Activated CD8-positive, alpha-beta memory T cell treated with anti-CD3 and anti-CD28 coated beads, Interleukin-2, amount 10 ng/mL, durations not matched to agents 7 days and 5 days (primary cell): ENCODE results near the gene MTCP1. TPM values are rescaled to one million over a fixed set of nuclear protein-coding genes. Genes with fewer than 3 reads are reported as not detected.

Experiments used
- ATAC-seq: fragments of 150-1000 bp; cut with Tn5 transposase; one replicate; pipeline ENCODE4 v1.10.0; 2021; ENCODE audit warnings: moderate library complexity
- CTCF ChIA-PET: fragments of 350-600 bp; sonication (Branson Sonifier 250); formaldehyde crosslinking; loops from one replicate; lab custom pipeline; 2021; ENCODE audit warnings: antibody characterized with exemption; lab: Charles Lee
- DNase-seq: peaks from one replicate; pipeline ENCODE4 v3.0.0-alpha.2; 2020
- H3K27ac Mint-ChIP-seq: one replicate; pipeline ENCODE4 v1.8.0; 2021; ENCODE audit warnings: mild to moderate bottlenecking, mixed read lengths
- H3K27me3 Mint-ChIP-seq: one replicate; pipeline ENCODE4 v1.8.0; 2021; ENCODE audit warnings: mixed read lengths
- H3K36me3 Mint-ChIP-seq: one replicate; pipeline ENCODE4 v1.8.0; 2021; ENCODE audit warnings: mild to moderate bottlenecking, mixed read lengths
- H3K4me1 Mint-ChIP-seq: one replicate; pipeline ENCODE4 v1.8.0; 2021; ENCODE audit warnings: mixed read lengths
- H3K4me3 Mint-ChIP-seq: one replicate; pipeline ENCODE4 v1.8.0; 2021; ENCODE audit warnings: mild to moderate bottlenecking, moderate library complexity, mixed read lengths
- H3K9me3 Mint-ChIP-seq: one replicate; pipeline ENCODE4 v1.8.0; 2022; ENCODE audit warnings: low read depth, mixed read lengths
- total RNA-seq, 2 experiments: library from RNA; stranded (reverse); gene quantifications; one replicate each; pipeline ENCODE4 v1.2.3, GENCODE V29; 2021

MTCP1 gene
- total RNA-seq, 2 experiments from 2014 or later: 23.1 to 25.3 TPM

DNA sequence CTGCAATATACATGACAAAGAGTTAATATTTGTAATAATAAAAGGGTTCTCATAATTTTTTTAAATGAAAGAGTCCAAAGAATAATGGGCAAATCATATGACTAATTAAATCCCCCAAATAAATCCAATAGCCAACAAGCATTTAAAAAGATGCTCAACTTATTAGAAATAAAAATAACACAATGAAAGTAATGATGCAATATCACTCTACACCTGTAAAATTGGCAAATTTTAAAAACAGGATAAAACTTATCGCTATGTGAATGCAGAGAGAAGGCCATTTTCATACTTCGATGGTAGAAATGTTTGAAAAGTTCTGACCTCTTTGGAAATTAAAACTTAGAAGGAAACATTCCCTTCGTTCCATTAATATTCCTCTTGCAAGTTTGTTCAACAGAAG, 50.3 kb downstream of the MTCP1 start:
- Mint-ChIP-seq H3K9me3 (no peaks in the 10 kb centered on the region), H3K4me3 (no peak overlapping the region), H3K4me1 (no peaks in the 10 kb centered on the region), H3K36me3 (no peaks in the 10 kb centered on the region), H3K27ac (no peak overlapping the region), H3K27me3 (no peaks in the 10 kb centered on the region)
- CTCF ChIA-PET: no interaction called here
- DNase-seq: no peak
- no peak for ATAC-seq

Other genes with a start within 250 kb of the MTCP1 start
- gene SMIM9, start 236.5 kb downstream of the MTCP1 start, total RNA-seq: under 1 TPM in 1 of 2 experiments, not detected in 1; 0.26 TPM
- 10 to 100 TPM; 49.0 to 56.9 TPM for gene F8A1, start 184.8 kb downstream of the MTCP1 start, total RNA-seq
- gene F8, start 48.4 kb downstream of the MTCP1 start, total RNA-seq: 10 to 100 TPM; 12.7 to 15.0 TPM
- gene FUNDC2, start 44.3 kb downstream of the MTCP1 start, total RNA-seq: 10 to 100 TPM; 44.3 to 52.6 TPM
- 1 to 10 TPM; 3.4 to 3.7 TPM for gene CMC4, start within 50 bp of the MTCP1 start, total RNA-seq
- gene BRCC3, start 372 bp upstream of the MTCP1 start, total RNA-seq: 10 to 100 TPM; 25.2 to 33.4 TPM
- 10 to 100 TPM; 54.1 to 68.9 TPM for gene VBP1, start 145.3 kb upstream of the MTCP1 start, total RNA-seq
- gene RAB39B, start 193.4 kb upstream of the MTCP1 start, total RNA-seq: 10 to 100 TPM in 1 of 2 experiments, 1 to 10 TPM in 1; 9.4 to 12.9 TPM